ENCODE results near the gene NPFFR1. TPM values are rescaled to one million over a fixed set of nuclear protein-coding genes. Genes with fewer than 3 reads are reported as not detected.

Gene NPFFR1
- total RNA-seq, 2 donors from 2014 or later = not detected

- Mint-ChIP-seq H3K36me3 (ENCODE audit: low read depth) (no peaks in the 10 kb centered on the region), H3K4me1 (no peaks in the 10 kb centered on the region), H3K27me3 (no peaks in the 10 kb centered on the region), H3K4me3 (no peak overlapping the region), H3K9me3 (no peaks in the 10 kb centered on the region), H3K27ac (no peak overlapping the region)
- no peak for ATAC-seq (replicated peaks)
Observed at GRCh38 chr10:70306181-70306705, 22.4 kb upstream of the NPFFR1 start.

- no peak for ATAC-seq (replicated peaks)
- Mint-ChIP-seq H3K27ac (no peak overlapping the region), H3K4me1 (no peaks in the 10 kb centered on the region), H3K36me3 (ENCODE audit: low read depth) (no peaks in the 10 kb centered on the region), H3K4me3 (no peak overlapping the region), H3K27me3 (no peaks in the 10 kb centered on the region), H3K9me3 (no peaks in the 10 kb centered on the region)
Observed at GRCh38 chr10:70303730-70304129, 19.9 kb upstream of the NPFFR1 start.

DNA sequence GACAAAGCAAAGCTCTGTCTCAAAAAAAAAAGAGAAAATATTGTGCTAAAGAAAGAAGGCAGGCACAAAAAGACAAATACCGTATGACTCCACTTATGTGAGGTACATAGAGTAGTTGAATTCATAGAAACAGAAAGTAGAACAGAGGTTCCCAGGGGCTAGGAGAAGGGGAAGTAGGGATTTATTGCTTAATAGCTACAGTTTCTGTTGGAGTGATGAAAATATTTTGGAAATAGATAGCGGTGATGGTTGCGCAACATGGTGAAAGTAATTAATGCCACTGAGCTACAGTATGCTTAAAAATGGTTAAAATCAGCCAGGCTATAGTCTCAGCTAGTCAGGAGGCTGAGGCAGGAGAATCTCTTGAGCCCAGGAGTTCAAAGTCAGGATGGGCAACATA, 18.5 kb upstream of the NPFFR1 start:
- Mint-ChIP-seq H3K4me1 (no peaks in the 10 kb centered on the region), H3K27ac (no peak overlapping the region), H3K4me3 (no peak overlapping the region), H3K9me3 (no peaks in the 10 kb centered on the region), H3K27me3 (no peaks in the 10 kb centered on the region), H3K36me3 (ENCODE audit: low read depth) (no peaks in the 10 kb centered on the region)
- ATAC-seq (replicated peaks) = no peak

DNA sequence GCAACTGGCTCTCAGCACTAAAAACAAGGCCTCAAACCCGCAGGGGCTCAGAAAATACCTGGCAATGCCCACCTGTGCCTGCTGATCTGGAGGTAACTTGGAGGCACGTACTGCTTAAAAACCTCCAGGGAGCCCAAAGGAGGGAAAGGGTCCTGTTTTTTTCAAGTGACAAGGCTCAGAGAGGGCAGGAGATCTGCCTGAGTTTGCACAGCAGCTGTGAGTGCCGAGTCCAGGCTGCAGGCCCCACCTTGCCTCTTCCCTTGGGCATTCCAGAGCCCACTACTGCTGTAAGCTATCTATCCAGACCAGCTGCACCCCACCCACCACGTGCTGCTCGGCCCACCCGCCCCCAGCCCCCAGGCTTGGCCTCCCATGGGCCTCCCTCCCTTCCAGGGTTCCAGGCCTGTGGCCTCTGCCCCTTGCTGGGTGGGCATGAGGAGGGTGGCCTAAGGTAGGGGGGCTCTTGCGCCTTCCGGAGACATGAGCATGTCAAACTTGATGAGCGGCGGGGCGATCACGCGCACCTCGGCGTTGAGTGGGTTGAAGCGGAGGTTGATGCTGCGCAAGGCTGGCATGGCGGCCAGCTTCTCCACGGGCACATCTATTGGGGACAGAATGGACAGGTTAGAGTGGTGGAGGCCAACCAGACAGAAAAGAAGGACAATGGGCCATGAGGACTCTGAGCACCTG, 17.2 kb upstream of the NPFFR1 start:
- Mint-ChIP-seq H3K9me3 (no peaks in the 10 kb centered on the region), H3K4me3 (no peak overlapping the region), H3K27me3 (no peaks in the 10 kb centered on the region), H3K27ac (no peak overlapping the region), H3K4me1 (no peaks in the 10 kb centered on the region), H3K36me3 (ENCODE audit: low read depth) (no peaks in the 10 kb centered on the region)
- no peak for ATAC-seq (replicated peaks)

- no peak overlapping the region for H3K27ac Mint-ChIP-seq
- H3K4me3 Mint-ChIP-seq = no peak overlapping the region
- no peaks in the 10 kb centered on the region for H3K9me3 Mint-ChIP-seq
- no peaks in the 10 kb centered on the region for H3K4me1 Mint-ChIP-seq
- no peak for ATAC-seq (replicated peaks)
- H3K27me3 Mint-ChIP-seq = no peaks in the 10 kb centered on the region
- no peaks in the 10 kb centered on the region for H3K36me3 Mint-ChIP-seq (ENCODE audit: low read depth)
Observed at GRCh38 chr10:70300461-70300860, 16.7 kb upstream of the NPFFR1 start.

DNA sequence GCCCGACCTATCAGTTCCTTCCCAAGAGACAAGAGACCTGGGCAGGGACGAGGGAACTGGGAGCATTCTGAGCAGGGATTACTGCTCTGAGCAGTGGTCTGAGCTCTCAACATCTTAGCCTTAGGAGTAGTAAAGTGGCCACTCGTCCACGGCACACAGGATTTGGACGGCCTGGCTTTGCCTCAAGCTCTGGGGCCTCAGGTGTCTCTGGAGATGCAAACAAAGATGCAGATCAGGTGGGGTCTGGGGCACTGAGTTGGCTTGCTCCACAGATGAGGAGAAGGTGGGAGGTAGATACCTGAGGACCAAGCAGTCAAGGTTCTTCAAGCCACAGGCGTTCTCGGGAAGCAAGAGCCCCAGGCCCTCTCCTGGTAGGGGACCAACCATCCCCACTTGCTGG, 16.1 kb upstream of the NPFFR1 start:
- Mint-ChIP-seq H3K4me3 (no peak overlapping the region), H3K27me3 (no peaks in the 10 kb centered on the region), H3K27ac (no peak overlapping the region), H3K9me3 (no peaks in the 10 kb centered on the region), H3K4me1 (no peaks in the 10 kb centered on the region), H3K36me3 (ENCODE audit: low read depth) (no peaks in the 10 kb centered on the region)
- no peak for ATAC-seq (replicated peaks)

DNA sequence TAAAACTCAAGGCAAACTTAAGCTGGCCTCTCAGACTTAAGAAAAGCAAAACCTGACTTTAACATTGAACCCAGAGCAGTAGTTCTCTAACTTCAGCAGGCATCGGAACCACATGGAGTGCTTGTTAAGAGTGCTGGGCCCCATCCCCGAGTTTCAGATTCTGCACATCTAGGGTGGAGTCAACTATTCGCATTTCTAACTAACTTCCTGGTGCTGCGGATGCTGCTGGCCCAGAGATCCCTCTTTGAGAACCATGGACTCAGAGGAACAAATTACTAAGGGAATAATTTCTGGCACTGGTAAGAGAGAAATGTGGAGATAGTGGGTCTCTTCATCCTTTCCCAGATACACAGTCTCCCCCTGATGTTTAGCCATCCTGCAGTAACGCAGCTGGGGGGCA, 14.6 kb upstream of the NPFFR1 start:
- Mint-ChIP-seq H3K36me3 (ENCODE audit: low read depth) (no peaks in the 10 kb centered on the region), H3K27me3 (no peaks in the 10 kb centered on the region), H3K27ac (no peak overlapping the region), H3K4me3 (no peak overlapping the region), H3K4me1 (no peaks in the 10 kb centered on the region), H3K9me3 (no peaks in the 10 kb centered on the region)
- ATAC-seq (replicated peaks) = no peak

DNA sequence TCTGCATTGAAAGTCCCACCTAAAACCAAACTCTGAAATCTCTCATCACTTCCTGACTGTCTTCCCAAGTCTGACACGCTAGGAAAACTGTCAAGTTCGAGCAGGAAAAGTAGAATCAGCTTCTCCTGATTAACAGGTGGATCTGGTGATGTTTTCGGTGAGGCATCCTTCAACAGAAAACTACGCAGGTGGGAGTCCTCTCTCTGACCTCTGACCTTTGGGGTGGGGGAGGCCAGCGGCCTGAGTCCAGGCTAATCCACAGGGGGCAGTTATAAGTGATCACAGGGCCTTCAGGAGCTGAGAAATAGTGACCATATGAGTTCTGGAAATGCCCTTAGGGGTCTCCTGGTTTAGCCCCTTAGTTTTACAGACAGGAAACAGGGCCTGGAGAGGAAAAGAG, 13.4 kb upstream of the NPFFR1 start:
- Mint-ChIP-seq H3K9me3 (no peaks in the 10 kb centered on the region), H3K4me1 (no peaks in the 10 kb centered on the region)

GRCh38 chr10:70296406-70296899, 12.6 kb upstream of the NPFFR1 start:
- Mint-ChIP-seq H3K4me1 (no peaks in the 10 kb centered on the region), H3K27ac (no peak overlapping the region), H3K36me3 (ENCODE audit: low read depth) (no peaks in the 10 kb centered on the region), H3K4me3 (no peak overlapping the region), H3K27me3 (no peaks in the 10 kb centered on the region), H3K9me3 (no peaks in the 10 kb centered on the region)
- ATAC-seq (replicated peaks) = no peak

More for the DNA sequence above, 13.4 kb upstream of the NPFFR1 start:
- Mint-ChIP-seq H3K36me3 (ENCODE audit: low read depth) (no peaks in the 10 kb centered on the region), H3K4me3 (no peak overlapping the region), H3K27me3 (no peaks in the 10 kb centered on the region), H3K27ac (no peak overlapping the region)
- no peak for ATAC-seq (replicated peaks)

- Mint-ChIP-seq H3K36me3 (ENCODE audit: low read depth) (no peaks in the 10 kb centered on the region), H3K4me1 (no peaks in the 10 kb centered on the region), H3K27ac (no peak overlapping the region), H3K4me3 (no peak overlapping the region), H3K27me3 (no peaks in the 10 kb centered on the region), H3K9me3 (no peaks in the 10 kb centered on the region)
- ATAC-seq (replicated peaks) = no peak
Observed at GRCh38 chr10:70295926-70296325, 12.1 kb upstream of the NPFFR1 start.

- no peaks in the 10 kb centered on the region for H3K9me3 Mint-ChIP-seq
- H3K27ac Mint-ChIP-seq = no peak overlapping the region
- no peak for ATAC-seq (replicated peaks)
- H3K4me3 Mint-ChIP-seq = no peak overlapping the region
- H3K36me3 Mint-ChIP-seq (ENCODE audit: low read depth) = no peaks in the 10 kb centered on the region
- no peaks in the 10 kb centered on the region for H3K4me1 Mint-ChIP-seq
- H3K27me3 Mint-ChIP-seq = no peaks in the 10 kb centered on the region
Observed at GRCh38 chr10:70295321-70295720, 11.5 kb upstream of the NPFFR1 start.

GRCh38 chr10:70293169-70293843, 9.5 kb upstream of the NPFFR1 start:
- H3K27ac Mint-ChIP-seq = no peak overlapping the region
- no peak overlapping the region for H3K4me3 Mint-ChIP-seq
- no peak for ATAC-seq (replicated peaks)
- H3K36me3 Mint-ChIP-seq (ENCODE audit: low read depth) = no peaks in the 10 kb centered on the region
- no peaks in the 10 kb centered on the region for H3K4me1 Mint-ChIP-seq
- peaks cover 7% of the 10 kb centered on the region for H3K27me3 Mint-ChIP-seq
- H3K9me3 Mint-ChIP-seq = no peaks in the 10 kb centered on the region

GRCh38 chr10:70292004-70292403, 8.2 kb upstream of the NPFFR1 start:
- no peaks in the 10 kb centered on the region for H3K9me3 Mint-ChIP-seq
- no peak overlapping the region for H3K4me3 Mint-ChIP-seq
- no peak for ATAC-seq (replicated peaks)
- no peaks in the 10 kb centered on the region for H3K36me3 Mint-ChIP-seq (ENCODE audit: low read depth)
- H3K27ac Mint-ChIP-seq = no peak overlapping the region
- H3K4me1 Mint-ChIP-seq = no peaks in the 10 kb centered on the region
- H3K27me3 Mint-ChIP-seq = peaks cover 10% of the 10 kb centered on the region

DNA sequence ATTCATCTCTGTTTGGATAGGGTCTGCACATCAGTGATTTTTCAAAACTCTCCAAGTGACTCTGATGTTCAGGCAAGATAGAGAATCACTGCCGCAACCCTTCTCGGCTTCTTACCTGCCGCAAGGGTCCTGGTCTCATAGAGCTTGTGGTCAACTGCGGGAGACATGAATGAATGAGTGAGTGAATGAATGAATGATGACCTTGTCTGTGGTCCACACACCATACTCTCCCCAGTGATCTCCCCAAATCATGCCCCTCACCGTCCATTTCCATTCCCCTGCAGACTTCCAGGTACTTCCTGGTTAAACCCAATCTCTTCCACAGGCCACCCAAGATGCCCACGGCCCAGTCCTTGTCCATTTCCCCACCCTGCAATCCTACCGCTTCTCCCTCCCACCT, 5.9 kb upstream of the NPFFR1 start:
- no peaks in the 10 kb centered on the region for H3K4me1 Mint-ChIP-seq
- no peak overlapping the region for H3K4me3 Mint-ChIP-seq
- no peaks in the 10 kb centered on the region for H3K9me3 Mint-ChIP-seq
- H3K36me3 Mint-ChIP-seq (ENCODE audit: low read depth) = no peaks in the 10 kb centered on the region
- H3K27me3 Mint-ChIP-seq = peaks cover 30% of the 10 kb centered on the region
- H3K27ac Mint-ChIP-seq = no peak overlapping the region
- ATAC-seq (replicated peaks) = no peak

DNA sequence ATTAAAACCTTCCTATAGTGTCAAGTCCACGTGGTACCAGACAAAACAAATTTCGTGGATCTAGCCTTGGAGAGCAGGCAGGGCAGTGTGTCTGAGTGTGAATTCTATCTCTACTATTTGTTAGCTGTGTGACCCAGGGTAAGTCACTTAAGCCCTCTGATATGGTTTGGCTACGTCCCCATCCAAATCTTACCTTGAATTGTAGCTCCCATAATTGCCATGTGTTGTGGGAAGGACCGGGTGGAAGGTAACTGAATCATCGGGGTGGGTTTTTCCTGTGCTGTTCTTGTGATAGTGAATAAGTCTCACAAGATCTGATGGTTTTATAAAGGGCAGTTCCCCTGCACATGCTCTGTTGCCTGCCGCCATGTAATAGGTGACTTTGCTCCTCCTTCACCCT, 2.8 kb upstream of the NPFFR1 start:
- Mint-ChIP-seq H3K36me3 (ENCODE audit: low read depth) (no peaks in the 10 kb centered on the region), H3K27me3 (peaks cover 54% of the 10 kb centered on the region), H3K4me3 (no peak overlapping the region), H3K9me3 (no peaks in the 10 kb centered on the region), H3K27ac (no peak overlapping the region), H3K4me1 (no peaks in the 10 kb centered on the region)
- ATAC-seq (replicated peaks) = no peak

Measured in activated T-helper 17 cell treated with anti-CD3 and anti-CD28 coated beads, Interleukin-2, amount 50 U/mL, for 72 hours (primary cell).